HG03066 (cell line): ENCODE data around the gene ASCL2.

Source experiments
- ATAC-seq: cut with Tn5 transposase; IDR thresholded peaks from one replicate; pipeline ENCODE4 v1.9.1; 2021; ENCODE audit warnings: low read depth; ENCODE audit not compliant: unreplicated experiment

The ASCL2 gene

GRCh38 chr11:2270322-2271076 is at the start of gene ASCL2:
Gene ASCL2 (minus strand): TSS chr11:2270588. CDS start chr11:2270332, 256 bp downstream.
- no peak for ATAC-seq

DNA sequence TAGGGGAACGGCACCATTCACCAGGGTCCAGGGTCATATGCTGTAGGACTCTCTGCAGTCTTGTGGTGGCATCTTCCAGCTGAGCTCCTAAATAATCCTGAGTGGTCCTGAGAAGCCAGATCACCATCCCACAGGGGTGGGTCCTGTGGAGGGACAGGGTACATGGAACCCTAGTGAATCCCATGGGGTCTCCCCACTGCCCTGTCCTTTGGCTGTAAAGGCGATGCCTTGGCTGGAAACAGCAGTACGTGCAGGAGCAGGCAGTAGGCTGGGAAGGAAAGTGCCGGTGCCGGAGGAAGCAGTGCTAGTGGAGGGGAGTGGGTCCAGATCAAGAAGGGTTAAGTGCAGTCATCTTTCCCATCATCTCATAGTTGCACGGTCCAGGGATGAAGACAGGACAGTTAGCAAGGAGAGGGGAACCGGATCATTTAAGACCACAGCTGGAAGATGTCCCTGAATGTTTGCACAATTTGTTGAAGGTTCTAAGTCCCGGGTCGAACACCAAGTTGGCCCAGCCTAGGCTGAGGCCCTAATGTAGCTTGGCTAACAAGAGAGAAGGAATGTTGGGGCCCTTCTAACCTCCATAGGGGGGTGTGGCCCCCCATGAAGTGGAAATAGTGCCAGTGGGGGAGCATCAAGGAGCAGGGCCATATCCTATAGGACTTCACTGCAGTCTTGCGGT is 49.5 kb upstream of the ASCL2 start:
- no peak for ATAC-seq

DNA sequence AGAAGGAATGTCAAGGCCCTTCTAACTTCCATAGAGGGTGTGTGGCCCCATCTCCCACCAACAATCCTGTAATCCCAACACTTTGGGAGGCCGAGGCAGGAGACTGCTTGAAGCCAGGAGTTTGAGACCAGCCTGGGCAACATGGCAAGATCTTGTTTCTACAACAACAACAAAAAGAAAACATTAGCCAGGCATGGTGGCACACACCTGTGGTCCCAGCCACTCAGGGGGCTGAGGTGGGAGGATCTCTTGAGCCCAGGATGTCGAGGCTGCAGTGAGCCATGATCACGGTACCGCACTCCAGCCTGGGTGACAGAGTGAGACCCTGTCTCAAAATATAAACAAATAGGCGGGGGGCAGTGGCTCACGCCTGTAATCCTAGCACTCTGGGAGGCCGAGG is 48.3 kb upstream of the ASCL2 start:
- ATAC-seq: no peak

- ATAC-seq: no peak
Measured at GRCh38 chr11:2318123-2318522, 47.7 kb upstream of the ASCL2 start.

GRCh38 chr11:2317354-2318050 is 47.1 kb upstream of the ASCL2 start:
- no peak for ATAC-seq

GRCh38 chr11:2316963-2317244 is 46.5 kb upstream of the ASCL2 start:
- no peak for ATAC-seq

GRCh38 chr11:2316169-2316962 is 46.0 kb upstream of the ASCL2 start:
- no peak for ATAC-seq

GRCh38 chr11:2315395-2316168 is 45.2 kb upstream of the ASCL2 start:
- ATAC-seq: no peak

DNA sequence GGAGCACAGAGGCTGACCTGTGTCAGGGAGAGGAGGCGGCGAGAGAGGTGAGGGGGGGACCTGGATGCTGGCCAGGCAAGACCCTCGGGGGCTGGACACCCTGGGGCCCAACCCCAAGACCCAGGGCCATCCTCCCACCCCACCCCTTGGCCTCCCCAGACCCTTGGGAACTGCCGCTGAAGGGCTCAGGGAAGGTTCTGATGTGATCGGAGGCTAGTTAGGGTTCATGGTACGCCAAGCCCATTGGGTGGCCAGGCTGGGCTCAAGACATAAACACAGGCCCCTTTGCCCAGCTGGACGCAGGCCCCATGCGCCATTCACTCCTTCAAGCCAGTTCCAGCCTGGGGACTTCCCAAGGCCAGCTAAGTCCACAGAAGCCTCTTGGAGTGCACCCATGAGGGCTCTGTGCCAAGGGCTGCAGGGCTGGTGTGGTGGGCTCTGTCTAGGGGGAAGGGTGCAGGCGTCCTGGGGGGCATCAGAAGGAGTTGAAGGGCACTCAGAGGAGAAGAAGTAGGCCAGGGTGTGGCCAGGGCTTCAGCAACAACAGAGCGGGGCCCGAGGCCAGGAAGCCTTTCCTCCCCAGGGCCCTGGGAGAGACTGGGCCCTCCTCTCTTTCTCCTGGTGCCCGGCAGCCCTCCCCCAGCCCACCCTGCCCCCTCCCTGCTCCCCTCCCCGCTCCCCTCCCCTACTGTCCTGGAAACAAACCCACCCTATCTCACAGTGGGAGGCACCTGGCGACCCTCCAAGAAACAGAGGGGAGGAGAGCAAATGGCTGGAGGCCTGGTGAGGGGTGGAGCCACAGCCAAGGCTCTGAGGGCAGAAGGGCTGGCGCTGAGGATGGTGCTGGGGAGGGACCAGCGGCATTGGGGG is 44.4 kb upstream of the ASCL2 start:
- no peak for ATAC-seq

DNA sequence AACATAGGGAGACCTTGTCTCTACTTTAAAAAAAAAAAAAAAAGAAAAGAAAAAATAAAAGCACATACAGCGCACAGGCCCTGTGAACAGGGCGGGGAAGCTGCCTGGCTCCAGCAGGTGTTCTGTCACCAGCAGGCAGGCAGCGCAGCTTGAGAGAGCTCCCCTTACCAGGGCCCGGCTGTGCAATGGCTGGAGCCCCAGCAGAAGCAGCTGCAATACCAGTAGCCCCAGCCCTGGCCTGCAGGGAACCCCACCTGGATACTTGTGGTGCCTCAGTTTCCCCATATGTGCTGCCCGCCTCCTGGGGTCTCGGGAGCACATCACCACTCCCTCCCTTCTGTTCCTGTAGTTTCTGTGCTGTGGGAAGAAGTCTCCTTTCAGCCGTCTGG is 43.7 kb upstream of the ASCL2 start:
- no peak for ATAC-seq

- no peak for ATAC-seq
Measured at GRCh38 chr11:2313051-2313951, 42.9 kb upstream of the ASCL2 start.

DNA sequence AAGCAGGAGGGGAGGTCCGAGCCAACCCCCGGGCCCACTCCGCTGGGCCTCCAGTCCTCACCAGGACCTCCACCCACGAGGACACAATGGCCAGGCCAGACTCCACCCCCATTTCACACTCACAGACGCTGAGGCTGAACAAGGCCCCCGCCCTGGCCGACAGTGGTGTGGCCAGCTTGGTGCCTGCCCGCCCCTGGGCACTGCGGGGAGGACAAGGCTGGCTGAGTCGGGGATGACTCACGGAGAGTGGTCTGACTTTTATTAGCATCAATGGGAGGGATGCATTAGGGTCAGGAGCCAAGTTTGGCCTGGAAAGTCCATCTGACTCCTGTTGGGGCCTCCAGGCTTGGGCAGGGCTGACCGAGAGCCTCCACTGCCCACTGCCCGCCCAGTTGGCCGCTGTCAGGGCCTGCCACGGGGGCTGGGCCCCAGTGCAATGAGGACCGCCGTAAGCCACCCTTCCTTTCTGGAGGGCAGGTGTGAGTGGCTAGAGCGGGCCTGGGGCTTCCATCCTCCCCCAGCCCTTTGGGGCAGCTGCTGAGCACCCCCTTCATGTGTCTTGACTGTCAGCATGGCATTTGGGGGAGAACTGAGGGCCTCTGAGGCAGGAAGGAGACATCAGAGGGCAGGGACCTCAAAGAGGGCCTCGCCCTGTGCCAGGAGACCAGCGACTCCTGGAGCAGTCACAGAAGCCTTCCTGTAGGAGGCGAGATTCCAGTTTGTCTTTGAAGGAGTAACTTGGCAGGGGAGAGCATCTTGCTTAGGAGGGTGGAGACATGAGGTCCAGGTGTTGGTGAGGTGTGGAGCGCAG is 42.0 kb upstream of the ASCL2 start:
- ATAC-seq: no peak

DNA sequence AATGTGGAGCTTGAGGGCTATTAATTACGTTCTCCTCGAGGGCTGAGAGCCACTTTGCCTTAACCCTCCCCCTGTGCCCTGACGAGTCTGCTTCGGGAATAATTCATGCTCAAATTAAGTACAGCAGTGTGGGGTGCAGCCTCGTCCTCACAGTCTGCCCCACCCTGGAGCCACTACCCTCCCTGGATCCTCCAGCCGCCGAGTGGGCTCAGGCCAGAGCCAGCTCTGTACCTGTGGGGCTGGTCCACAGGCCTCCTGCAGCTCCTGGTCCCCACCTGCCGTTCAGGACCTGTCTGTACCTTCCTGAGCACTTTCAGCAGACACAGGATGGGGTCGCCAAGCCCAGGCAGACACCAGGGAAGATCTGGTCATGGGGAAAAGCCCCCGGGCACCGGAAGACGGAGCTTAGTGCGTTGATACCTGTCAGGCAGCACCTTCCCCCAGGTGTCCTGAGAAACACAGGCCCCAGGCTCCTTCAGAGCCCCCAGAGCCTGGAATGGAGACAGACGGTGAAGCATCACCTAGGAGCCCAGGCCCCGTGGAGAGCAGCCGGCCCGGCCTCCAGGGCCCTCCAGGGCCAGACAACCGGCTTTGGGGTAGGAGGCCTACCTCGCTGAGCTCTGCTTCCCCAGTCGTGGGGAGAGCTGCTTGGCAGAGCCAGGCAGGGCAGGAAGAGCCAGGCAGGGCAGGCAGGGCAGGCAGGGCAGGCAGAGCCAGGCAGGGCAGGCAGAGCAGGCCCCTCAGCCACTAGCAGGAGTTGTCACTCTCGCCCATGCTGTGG is 41.2 kb upstream of the ASCL2 start:
- no peak for ATAC-seq

DNA sequence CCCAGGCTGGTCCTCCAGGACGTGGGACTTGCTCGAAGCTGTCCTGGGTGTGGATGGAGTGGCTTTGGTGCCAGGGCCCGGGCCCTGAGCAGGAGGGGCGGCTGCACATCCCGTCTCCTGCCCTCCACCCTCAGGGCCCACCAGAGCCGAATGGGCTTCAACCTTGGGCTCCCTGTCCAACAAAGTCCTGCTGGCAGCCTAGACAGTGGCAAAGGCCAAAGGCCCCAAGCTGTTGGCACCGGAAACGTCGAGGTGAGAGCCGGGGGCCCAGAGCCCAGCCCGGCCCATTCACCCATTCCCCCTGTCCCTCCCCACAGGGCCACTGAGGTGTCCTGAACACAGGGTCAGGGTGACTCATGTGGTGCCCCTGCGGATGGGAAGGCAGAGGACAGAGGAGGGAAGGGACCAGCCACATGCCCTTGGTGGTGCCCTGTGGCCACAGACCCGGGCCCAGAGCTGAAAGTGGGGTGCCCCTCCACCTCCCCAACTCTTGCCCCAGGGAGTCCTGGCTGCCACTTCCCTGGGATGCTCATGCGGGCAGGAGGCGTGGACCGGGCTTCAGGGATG is 40.5 kb upstream of the ASCL2 start:
- ATAC-seq: no peak

- ATAC-seq: no peak
Measured at GRCh38 chr11:2310073-2310785, 39.8 kb upstream of the ASCL2 start.
